Upper lobe of right lung (tissue), 1 donor: ENCODE results near the gene BIRC2. TPM values are rescaled to one million over a fixed set of nuclear protein-coding genes. Genes with fewer than 3 reads are reported as not detected.

Source experiments
- ATAC-seq: fragments of 200-7000 bp; cut with Tn5 transposase; one replicate; pipeline ENCODE4 v1.9.1; 2020; ENCODE audit warnings: mild to moderate bottlenecking, moderate library complexity
- DNase-seq: peaks from one replicate; pipeline ENCODE4 v3.0.0-alpha.2; 2020
- H3K27ac ChIP-seq: fragments of 200-600 bp; one replicate; pipeline ENCODE4 v1.8.0; 2022
- H3K27me3 ChIP-seq: fragments of 200-600 bp; one replicate; pipeline ENCODE4 v1.8.0; 2022; ENCODE audit warnings: mild to moderate bottlenecking
- H3K36me3 ChIP-seq: fragments of 200-600 bp; one replicate; pipeline ENCODE4 v1.8.0; 2022
- H3K4me1 ChIP-seq: fragments of 200-600 bp; one replicate; pipeline ENCODE4 v1.8.0; 2022
- H3K4me3 ChIP-seq: fragments of 200-600 bp; one replicate; pipeline ENCODE4 v1.8.0; 2022; ENCODE audit warnings: mild to moderate bottlenecking
- H3K9me3 ChIP-seq: fragments of 200-600 bp; one replicate; pipeline ENCODE4 v1.8.0; 2022
- intact Hi-C: fragments of 100-400 bp; cut with DNase I; formaldehyde crosslinking; loops from one replicate; pipeline ENCODE4 v1.11.0; 2022
- total RNA-seq: library from RNA; stranded (reverse); fragmentation: NEBNext Ultra II Directional; extraction: Animal tissue kit (Norgen Biotek cat#: 25700); gene quantifications from one replicate; pipeline ENCODE4 v1.2.1, GENCODE V29; 2021
- TF ChIP-seq, protein P1 (sequence below): fragments of 200-600 bp; IDR thresholded peaks from one replicate; pipeline ENCODE4 v1.8.0; 2022; ENCODE audit warnings: antibody characterized with exemption
- donor health status: DM: no; HTN: yes; CAD: no; lungs with severe emphysema.

The BIRC2 gene
- total RNA-seq, 1 donor from 2014 or later: 44.1 TPM

- TF ChIP-seq, protein P1, sequence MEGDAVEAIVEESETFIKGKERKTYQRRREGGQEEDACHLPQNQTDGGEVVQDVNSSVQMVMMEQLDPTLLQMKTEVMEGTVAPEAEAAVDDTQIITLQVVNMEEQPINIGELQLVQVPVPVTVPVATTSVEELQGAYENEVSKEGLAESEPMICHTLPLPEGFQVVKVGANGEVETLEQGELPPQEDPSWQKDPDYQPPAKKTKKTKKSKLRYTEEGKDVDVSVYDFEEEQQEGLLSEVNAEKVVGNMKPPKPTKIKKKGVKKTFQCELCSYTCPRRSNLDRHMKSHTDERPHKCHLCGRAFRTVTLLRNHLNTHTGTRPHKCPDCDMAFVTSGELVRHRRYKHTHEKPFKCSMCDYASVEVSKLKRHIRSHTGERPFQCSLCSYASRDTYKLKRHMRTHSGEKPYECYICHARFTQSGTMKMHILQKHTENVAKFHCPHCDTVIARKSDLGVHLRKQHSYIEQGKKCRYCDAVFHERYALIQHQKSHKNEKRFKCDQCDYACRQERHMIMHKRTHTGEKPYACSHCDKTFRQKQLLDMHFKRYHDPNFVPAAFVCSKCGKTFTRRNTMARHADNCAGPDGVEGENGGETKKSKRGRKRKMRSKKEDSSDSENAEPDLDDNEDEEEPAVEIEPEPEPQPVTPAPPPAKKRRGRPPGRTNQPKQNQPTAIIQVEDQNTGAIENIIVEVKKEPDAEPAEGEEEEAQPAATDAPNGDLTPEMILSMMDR: no peak
- peaks cover under 1% of the 10 kb centered on the region for H3K4me1 ChIP-seq
- intact Hi-C loops: no loop called here
- DNase-seq (no peak), ATAC-seq (no peak)
- H3K4me3 ChIP-seq: no peak overlapping the region
- H3K9me3 ChIP-seq: no peaks in the 10 kb centered on the region
- H3K36me3 ChIP-seq: peaks cover 63% of the 10 kb centered on the region
- H3K27me3 ChIP-seq: no peaks in the 10 kb centered on the region
- H3K27ac ChIP-seq: no peak overlapping the region
Measured at GRCh38 chr11:102401905-102402304, 54.9 kb downstream of the BIRC2 start.

DNA sequence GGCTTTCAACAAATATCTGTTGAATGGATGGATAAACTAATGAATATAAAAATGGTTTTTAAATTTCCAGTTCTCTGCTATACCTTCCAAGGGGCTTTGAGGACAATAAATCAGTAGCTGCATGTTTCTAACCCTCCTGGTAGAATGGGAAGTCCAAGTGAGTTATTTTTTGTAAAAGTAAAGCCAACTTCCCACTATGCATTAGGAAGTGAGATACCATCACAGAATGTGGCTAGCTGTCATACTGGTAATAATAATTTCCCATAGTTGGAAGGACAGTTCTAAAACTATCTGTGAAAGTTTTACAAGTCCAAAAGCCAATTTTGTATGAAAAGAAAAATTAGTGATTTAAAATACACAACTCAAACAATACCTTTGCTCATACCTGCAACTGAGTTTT lies 55.5 kb downstream of the BIRC2 start:
- intact Hi-C loops: no loop called here
- no peaks in the 10 kb centered on the region for H3K27me3 ChIP-seq
- no peak overlapping the region for H3K27ac ChIP-seq
- H3K36me3 ChIP-seq: peaks cover 56% of the 10 kb centered on the region
- H3K9me3 ChIP-seq: no peaks in the 10 kb centered on the region
- peaks cover 7% of the 10 kb centered on the region for H3K4me1 ChIP-seq
- ATAC-seq (no peak), DNase-seq (no peak)
- H3K4me3 ChIP-seq: no peak overlapping the region
- TF ChIP-seq, protein P1: no peak

DNA sequence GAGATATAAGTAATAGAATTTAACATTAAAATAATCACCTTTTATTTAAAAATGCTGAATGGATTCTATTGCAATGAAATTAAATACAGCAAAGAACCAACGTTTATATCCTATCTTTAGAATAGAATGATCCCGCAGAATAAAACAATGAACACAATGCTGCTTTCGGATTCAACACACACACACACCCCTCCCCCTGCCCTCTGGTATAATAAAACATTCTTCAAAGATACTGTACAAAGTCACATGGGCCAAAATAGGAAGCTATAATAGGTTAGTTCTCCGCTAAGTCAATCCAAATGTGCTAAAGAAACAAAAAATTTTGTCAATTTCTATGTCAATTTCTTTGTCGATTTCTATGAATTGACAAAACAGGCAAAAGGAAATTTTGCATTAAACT lies 58.5 kb downstream of the BIRC2 start:
- intact Hi-C loops: no loop called here
- H3K27me3 ChIP-seq: no peaks in the 10 kb centered on the region
- peaks cover 37% of the 10 kb centered on the region for H3K36me3 ChIP-seq
- H3K9me3 ChIP-seq: no peaks in the 10 kb centered on the region
- DNase-seq: no peak
- TF ChIP-seq, protein P1: no peak
- ATAC-seq: no peak
- no peak overlapping the region for H3K27ac ChIP-seq
- no peak overlapping the region for H3K4me3 ChIP-seq
- H3K4me1 ChIP-seq: peaks cover 8% of the 10 kb centered on the region

- Histone ChIP-seq H3K4me3 (no peak overlapping the region), H3K9me3 (no peaks in the 10 kb centered on the region), H3K36me3 (peaks cover 31% of the 10 kb centered on the region), H3K27me3 (no peaks in the 10 kb centered on the region), H3K4me1 (peaks cover 8% of the 10 kb centered on the region), H3K27ac (no peak overlapping the region)
- no peak for ATAC-seq
- TF ChIP-seq, protein P1: no peak
- DNase-seq: no peak
- intact Hi-C loops: no loop called here
Measured at GRCh38 chr11:102406099-102406498, 59.1 kb downstream of the BIRC2 start.

DNA sequence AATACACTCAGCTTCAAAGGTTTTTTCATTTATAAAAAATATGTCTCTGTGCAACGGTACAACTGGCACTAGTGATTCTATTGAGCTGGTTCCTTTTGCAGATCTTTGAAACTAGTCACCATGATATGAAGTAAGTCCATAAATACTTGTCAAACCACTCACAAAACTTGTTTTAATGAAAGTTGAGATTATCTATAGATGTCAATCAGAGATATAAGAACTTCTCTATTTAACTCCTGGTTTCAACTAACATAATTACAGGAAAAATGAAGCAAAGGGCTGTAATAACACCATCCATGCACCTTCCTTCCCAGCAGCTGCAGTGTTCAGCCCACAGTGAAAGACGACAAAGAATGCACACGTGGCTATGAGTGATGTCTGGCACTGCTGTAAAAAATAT lies 60.9 kb downstream of the BIRC2 start:
- Histone ChIP-seq H3K36me3 (peaks cover 22% of the 10 kb centered on the region), H3K4me1 (peaks cover 8% of the 10 kb centered on the region), H3K27ac (no peak overlapping the region), H3K4me3 (no peak overlapping the region), H3K27me3 (no peaks in the 10 kb centered on the region), H3K9me3 (no peaks in the 10 kb centered on the region)
- no peak for DNase-seq
- TF ChIP-seq, protein P1: no peak
- intact Hi-C loops: no loop called here
- ATAC-seq: no peak

DNA sequence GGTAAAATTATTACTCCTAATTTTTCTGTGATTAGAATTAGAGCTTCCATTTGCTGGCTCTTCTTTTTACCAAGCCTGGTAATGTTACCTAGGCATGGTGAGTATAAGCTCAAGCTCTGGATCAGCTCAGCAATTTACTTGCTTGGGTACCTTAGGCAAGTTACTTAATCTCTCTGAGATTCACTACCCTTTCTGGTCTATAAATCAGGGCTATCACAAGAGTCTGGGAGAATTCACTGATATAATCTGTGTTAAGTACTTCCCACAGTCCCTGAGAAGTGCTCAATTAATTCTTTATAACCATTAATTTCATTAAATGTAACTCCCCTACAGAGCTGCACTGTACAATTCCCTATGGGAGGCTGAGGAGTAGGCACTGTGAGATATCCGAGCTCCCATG lies 61.3 kb downstream of the BIRC2 start:
- H3K27ac ChIP-seq: no peak overlapping the region
- DNase-seq: no peak
- H3K36me3 ChIP-seq: peaks cover 20% of the 10 kb centered on the region
- peaks cover 8% of the 10 kb centered on the region for H3K4me1 ChIP-seq
- H3K27me3 ChIP-seq: no peaks in the 10 kb centered on the region
- no peak overlapping the region for H3K4me3 ChIP-seq
- no peak for ATAC-seq
- no peaks in the 10 kb centered on the region for H3K9me3 ChIP-seq
- TF ChIP-seq, protein P1: no peak
- intact Hi-C loops: no loop called here
